GM18507 (cell line): ENCODE results near the gene SEMA5A.

ENCODE experiments used
- DNase-seq: peaks from one replicate; pipeline ENCODE4 v3.0.0; 2011; ENCODE audit warnings: low read depth; ENCODE audit not compliant: insufficient read length; ENCODE audit errors: extremely low spot score
- FAIRE-seq: peaks from 2 replicates; lab custom pipeline; 2011; peaks lifted over from hg19 to GRCh38; lab: Jason Lieb, UNC

The SEMA5A gene

GRCh38 chr5:9549941-9550340 lies 4.1 kb upstream of the SEMA5A start:
- FAIRE-seq (no peak), DNase-seq (no peak)

DNA sequence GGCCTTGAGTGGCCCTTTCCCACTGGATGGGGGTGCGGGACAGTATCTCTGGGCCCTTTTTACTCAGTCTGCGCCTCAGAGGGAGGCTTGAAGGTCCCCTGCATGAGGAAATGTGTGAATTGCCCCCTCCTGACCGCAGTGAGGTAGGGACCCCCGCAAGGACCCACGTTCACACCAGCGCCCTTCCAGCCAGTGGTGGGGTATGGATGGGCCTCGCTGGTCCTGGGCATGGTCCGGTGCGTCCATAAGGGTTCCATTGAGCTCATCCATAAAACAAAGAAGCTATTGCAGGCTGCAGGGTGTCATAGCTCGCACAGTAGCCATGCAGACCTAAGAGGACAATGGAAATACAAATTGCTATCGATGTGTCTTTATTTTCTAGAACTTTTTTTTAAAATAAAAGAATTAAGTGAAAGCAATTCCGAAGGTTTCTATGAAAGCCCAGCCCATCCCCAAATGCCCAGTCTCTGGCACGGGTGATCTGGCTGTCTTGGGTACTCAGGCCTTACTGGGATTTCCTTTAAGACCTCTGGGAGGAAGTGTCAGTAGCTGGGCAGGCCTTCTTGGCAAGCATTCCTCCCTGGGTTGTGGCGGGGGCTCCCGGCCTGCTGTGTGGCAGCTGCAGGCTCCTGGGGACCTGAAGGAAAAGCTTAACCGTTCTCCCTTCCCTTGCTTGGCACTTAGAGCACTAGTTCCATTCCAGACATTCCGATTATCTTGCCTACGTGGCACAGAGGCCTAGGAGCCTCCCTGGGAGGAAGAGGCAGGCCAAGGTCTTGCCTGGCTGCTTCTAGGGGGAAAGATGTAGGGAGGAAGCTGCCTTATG lies 1.5 kb upstream of the SEMA5A start:
- DNase-seq: no peak
- FAIRE-seq: no peak

DNA sequence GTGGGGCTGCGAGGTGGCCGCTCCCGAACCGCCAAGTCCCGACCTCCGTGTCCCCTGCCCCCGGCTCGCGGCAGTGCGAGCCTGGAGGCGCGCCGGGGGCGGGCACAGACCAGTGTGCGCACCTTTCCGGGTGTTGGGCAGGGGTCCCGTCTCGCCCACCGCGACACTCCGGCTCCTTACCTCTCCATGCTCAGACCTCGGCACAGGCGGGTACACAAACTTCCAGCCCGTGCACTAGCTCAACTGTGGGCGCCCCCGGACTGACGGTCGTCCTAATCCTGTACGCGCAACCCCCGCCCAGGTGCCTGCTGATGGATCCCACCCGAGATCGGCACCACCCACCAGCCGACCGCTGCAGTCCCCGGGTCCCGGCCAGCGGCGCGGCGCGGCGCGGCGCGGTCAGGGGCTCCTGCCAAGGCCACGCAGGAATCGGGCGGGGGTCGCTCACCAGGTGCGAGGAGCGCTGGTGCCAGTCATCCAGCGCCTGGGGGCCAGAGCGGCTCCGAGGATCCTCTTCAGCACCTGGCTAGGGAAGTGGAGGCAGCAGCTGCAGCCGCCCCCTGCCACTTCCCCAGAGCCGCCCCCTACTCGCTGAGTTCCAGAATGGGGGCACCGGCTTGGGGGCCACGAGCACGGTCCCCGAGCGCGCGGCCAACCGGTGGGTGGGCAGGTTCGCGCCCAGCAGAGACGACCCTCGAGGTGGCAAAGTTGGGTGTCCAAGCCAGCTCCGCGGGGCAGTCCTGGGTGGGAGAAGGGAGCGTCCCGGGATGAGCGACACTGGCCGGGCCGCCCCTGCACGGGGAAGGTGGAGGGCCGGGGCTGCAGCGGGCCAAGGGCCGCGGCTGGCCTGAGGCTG lies 511 bp downstream of the SEMA5A start:
- no peak for FAIRE-seq
- no peak for DNase-seq

- peak; percentile 14 for DNase-seq
Observed at GRCh38 chr5:9544502-9545135, 1.3 kb downstream of the SEMA5A start.

DNA sequence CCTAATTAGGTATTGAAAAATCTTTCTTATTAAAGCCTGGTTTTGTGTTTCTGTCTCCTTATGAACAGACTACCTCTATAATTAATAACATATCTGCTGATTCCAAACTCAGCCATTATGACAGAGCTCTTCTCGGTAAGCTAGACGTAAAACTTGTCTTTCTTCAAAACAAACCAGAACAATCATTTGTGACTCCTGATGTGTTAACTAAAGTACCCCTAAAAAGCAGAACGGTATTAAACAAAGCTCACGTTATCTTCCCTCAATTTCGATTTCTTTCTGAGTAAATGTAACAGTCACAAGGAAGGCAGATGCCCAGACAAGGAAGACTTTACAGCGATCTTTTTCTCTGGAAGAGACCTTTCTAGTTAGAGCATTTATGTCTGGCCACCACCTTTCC lies 1.8 kb downstream of the SEMA5A start:
- DNase-seq: no peak
- FAIRE-seq: no peak

More at GRCh38 chr5:9544502-9545135, 1.3 kb downstream of the SEMA5A start:
- FAIRE-seq: peak; percentile 26

GRCh38 chr5:9543311-9543920 lies 2.5 kb downstream of the SEMA5A start:
- no peak for FAIRE-seq
- DNase-seq: no peak

GRCh38 chr5:9540791-9541190 lies 5.1 kb downstream of the SEMA5A start:
- no peak for DNase-seq
- no peak for FAIRE-seq

GRCh38 chr5:9538504-9538903 lies 7.4 kb downstream of the SEMA5A start:
- DNase-seq: no peak
- FAIRE-seq: no peak

DNA sequence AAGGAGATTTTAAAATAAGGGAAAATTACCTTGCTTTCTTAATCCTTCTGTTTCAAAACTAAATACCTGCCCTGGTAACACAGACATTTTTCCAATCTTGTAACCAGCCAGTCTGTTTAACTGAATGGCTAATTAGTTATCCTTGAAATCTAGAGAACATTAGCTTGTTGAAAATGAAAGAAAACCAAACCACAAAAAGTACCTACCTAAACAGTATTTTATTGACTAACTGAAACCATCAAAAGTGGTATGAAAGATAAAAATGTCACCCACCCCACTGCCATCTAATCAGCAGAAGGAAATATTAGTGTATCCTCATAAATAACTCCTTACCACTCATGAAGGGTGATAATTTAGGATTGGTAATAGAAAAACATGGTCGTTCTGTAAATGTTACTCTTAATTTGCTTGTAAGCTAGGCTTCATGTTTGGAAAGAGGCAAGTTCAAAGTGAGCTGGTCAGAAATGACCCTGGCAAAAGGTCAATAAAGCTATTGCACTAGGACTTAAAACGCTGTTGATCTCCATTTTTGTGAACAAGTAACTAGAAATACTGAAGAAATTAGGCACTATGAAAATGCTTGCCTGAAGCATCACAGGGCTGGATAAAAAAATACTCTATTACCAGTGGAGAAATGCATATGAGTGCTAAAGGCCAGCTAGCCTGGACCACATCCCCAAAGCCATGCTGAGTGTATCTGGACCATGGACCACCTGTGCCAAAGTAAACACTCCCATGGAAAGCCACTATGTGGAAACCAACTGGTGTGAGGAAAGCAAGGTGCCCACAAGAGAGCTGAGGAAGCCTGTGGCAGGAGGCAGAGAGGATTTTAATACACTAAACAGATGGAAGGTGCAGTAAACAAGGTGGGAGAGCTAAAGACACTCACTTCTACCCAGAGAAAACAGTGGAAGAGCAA lies 8.4 kb downstream of the SEMA5A start:
- no peak for FAIRE-seq
- DNase-seq: no peak

DNA sequence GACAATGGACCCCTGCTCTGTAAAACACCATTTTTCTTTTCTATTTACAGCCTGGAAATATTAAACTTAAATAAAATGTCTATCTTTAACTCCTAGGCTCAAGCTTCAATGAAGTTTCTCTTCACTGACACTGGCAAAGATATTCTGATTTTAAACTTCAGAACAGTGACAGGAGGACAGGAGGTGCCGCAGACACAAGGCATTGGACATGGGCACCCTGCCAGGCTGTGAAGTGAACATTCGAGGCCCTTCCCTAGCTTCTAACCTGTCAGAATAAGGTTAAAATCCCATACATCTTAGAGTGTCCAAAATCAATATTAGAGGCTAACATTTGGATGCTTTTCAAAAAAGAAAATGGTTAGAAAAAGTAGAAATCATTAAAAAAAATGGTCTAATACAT lies 9.2 kb downstream of the SEMA5A start:
- no peak for FAIRE-seq
- DNase-seq: no peak

DNA sequence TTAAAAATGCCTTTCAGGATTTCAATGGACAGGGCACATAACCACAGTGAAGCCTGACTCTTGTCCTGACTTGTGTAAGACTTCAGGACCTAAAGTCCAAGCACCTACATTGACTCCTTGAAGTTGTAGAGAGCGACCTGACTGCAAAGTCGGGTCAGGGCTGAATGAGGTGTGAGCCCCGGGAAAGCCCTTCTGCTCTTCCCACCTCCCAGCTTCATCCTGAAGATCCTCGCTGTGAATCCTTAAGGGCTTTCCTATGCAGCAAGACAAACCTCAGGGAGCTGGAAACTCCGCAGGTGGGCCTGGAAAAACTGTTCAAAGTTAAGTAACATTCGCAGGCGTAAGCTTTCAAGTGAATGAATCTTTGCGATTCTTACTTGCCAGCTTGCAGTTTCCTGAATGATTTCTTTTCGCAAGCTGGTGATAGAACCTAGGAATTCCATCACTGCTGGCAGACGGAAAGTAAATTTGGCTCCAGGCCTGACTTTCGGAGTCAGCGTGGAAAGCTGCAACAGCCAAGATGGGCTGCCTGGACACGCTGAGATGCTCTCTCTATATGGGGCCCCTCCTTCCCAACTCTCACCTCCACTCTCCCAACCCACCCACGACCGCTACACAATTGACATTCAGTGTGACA lies 10.9 kb downstream of the SEMA5A start:
- no peak for DNase-seq
- FAIRE-seq: no peak

GRCh38 chr5:9533562-9534364 lies 12.1 kb downstream of the SEMA5A start:
- DNase-seq (no peak), FAIRE-seq (no peak)

GRCh38 chr5:9533096-9533495 lies 12.8 kb downstream of the SEMA5A start:
- FAIRE-seq: no peak
- DNase-seq: no peak

- FAIRE-seq (no peak), DNase-seq (no peak)
Observed at GRCh38 chr5:9529513-9529912, 16.4 kb downstream of the SEMA5A start.

DNA sequence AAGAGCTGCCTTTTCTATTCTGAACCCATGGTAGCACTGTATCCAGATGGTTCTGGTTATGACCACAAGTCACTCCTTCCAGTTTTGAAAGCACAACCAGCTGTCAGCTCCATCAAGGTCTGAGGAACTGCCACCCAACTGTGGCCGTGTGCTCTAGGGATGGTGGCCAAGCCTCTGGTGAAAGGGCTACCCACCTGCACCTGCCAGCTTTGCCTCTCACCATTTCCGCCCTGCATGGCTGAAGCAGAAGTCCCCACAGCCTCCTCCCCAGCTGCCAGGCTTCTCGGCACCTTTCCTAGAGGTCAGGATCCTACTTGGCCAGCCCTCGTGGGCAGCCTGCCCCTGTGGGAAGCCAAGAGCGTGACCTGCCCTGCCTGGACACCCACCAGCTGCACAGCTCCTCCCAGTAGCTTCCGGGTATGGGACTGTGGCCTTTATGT lies 16.8 kb downstream of the SEMA5A start:
- DNase-seq (no peak), FAIRE-seq (no peak)

GRCh38 chr5:9524941-9525340 lies 20.9 kb downstream of the SEMA5A start:
- no peak for DNase-seq
- FAIRE-seq: no peak

DNA sequence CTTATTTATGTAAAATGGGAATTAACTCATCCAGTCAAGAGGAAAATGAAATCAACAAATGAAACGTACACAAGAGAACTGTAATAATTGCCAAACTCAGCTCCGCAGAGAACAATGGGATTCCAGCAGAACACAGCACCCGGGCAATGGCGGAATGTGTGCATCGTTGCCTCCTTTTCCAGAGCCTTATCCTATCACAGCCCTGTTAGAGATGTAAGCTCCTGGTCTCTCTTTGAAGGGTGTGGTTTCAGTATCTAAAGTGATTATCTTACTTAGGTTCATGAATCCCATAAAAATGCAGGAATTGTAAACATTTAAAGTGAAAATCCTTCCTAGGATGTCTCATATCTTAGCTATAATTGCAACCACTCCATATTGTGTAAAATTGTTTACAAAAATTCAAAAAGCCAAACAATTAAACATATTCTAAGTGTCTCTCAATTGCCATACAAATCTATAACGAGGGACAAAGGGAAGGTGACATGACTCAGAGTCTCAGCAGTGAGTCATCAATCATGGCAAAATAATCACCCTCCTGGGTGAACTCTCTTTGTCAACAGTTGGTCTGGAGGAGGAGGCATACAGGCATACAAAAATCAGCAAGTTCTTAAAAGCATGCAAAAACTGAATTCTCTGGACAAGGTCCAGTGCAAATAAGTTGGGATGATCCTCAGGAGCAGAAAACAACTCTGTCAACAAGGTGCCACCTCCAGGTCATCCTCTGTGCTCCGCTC lies 22.6 kb downstream of the SEMA5A start:
- no peak for DNase-seq
- FAIRE-seq: no peak
